Measurements from ENCODE around the gene CCDC93.

CCDC93 gene

GRCh38 chr2:117987121-117987520, 26.7 kb downstream of the CCDC93 start:
- no peak for DNase-seq (ENCODE audit: low read depth)

- DNase-seq (ENCODE audit: low read depth): no peak
Observed at GRCh38 chr2:117985092-117985491, 28.8 kb downstream of the CCDC93 start.

- no peak for DNase-seq (ENCODE audit: low read depth)
Observed at GRCh38 chr2:117984208-117984607, 29.7 kb downstream of the CCDC93 start.

GRCh38 chr2:117983040-117983439, 30.8 kb downstream of the CCDC93 start:
- no peak for DNase-seq (ENCODE audit: low read depth)

GRCh38 chr2:117982376-117983033, 31.4 kb downstream of the CCDC93 start:
- no peak for DNase-seq (ENCODE audit: low read depth)

GRCh38 chr2:117981810-117982209, 32.1 kb downstream of the CCDC93 start:
- no peak for DNase-seq (ENCODE audit: low read depth)

GRCh38 chr2:117980783-117981676, 32.8 kb downstream of the CCDC93 start:
- no peak for DNase-seq (ENCODE audit: low read depth)

- DNase-seq (ENCODE audit: low read depth): no peak
Observed at GRCh38 chr2:117979911-117980701, 33.8 kb downstream of the CCDC93 start.

GRCh38 chr2:117977696-117978095, 36.2 kb downstream of the CCDC93 start:
- no peak for DNase-seq (ENCODE audit: low read depth)

GRCh38 chr2:117976581-117976980, 37.3 kb downstream of the CCDC93 start:
- no peak for DNase-seq (ENCODE audit: low read depth)

GRCh38 chr2:117973498-117974082, 40.3 kb downstream of the CCDC93 start:
- no peak for DNase-seq (ENCODE audit: low read depth)

GRCh38 chr2:117972476-117973123, 41.3 kb downstream of the CCDC93 start:
- DNase-seq (ENCODE audit: low read depth): no peak

GRCh38 chr2:117968722-117969121, 45.1 kb downstream of the CCDC93 start:
- DNase-seq (ENCODE audit: low read depth): no peak

GRCh38 chr2:117967977-117968718, 45.7 kb downstream of the CCDC93 start:
- DNase-seq (ENCODE audit: low read depth): no peak

- no peak for DNase-seq (ENCODE audit: low read depth)
Observed at GRCh38 chr2:117963446-117963845, 50.4 kb downstream of the CCDC93 start.

- DNase-seq (ENCODE audit: low read depth): no peak
Observed at GRCh38 chr2:117961201-117961600, 52.7 kb downstream of the CCDC93 start.

- DNase-seq (ENCODE audit: low read depth): no peak
Observed at GRCh38 chr2:117960231-117960630, 53.6 kb downstream of the CCDC93 start.

- no peak for DNase-seq (ENCODE audit: low read depth)
Observed at GRCh38 chr2:117958186-117958585, 55.7 kb downstream of the CCDC93 start.

GRCh38 chr2:117957616-117958015, 56.3 kb downstream of the CCDC93 start:
- no peak for DNase-seq (ENCODE audit: low read depth)

GRCh38 chr2:117956036-117956796, 57.7 kb downstream of the CCDC93 start:
- no peak for DNase-seq (ENCODE audit: low read depth)

Measured in T-helper 22 cell (primary cell).